Measurements from ENCODE around the gene CAMK4. TPM values are rescaled to one million over a fixed set of nuclear protein-coding genes. Genes with fewer than 3 reads are reported as not detected.

Gene CAMK4
- total and polyA plus RNA-seq, 9 of the 15 experiments (the other 6 are each of a cell fraction or from before 2014, with no cell fraction given): 0.35 TPM; not detected in 8

GRCh38 chr5:111310711-111311620 is 86.8 kb downstream of the CAMK4 start:
- no TSS peak for BruUV-seq (replicated peaks)
- TF ChIP-seq NFE2 (IDR thresholded peaks at IDR 0.05; ENCODE audit: low read depth): no peak
- TF ChIP-seq RAD21 (CRISPR knock-in tag; conservative IDR thresholded peaks at IDR 0.05 in 1 of 2, IDR thresholded peaks at IDR 0.05 in 1 of 2): no peak
- no peak for TF ChIP-seq CBX5 (IDR thresholded peaks at IDR 0.05; ENCODE audit: borderline replicate concordance, low read depth)
- no peak for TF ChIP-seq ZKSCAN3 (CRISPR knock-in tag; IDR thresholded peaks at IDR 0.05)
- TF ChIP-seq ZNF175 (CRISPR knock-in tag; IDR thresholded peaks at IDR 0.05; ENCODE audit: low read depth): no peak
- no peak for TF ChIP-seq ELF2 (CRISPR knock-in tag; IDR thresholded peaks at IDR 0.05)
- TF ChIP-seq ZNF695 (CRISPR knock-in tag; IDR thresholded peaks at IDR 0.05): no peak
- no peak for TF ChIP-seq SMARCA4 (IDR thresholded peaks at IDR 0.05)
- no peak for TF ChIP-seq ZNF23 (CRISPR knock-in tag; IDR thresholded peaks at IDR 0.05)
- TF ChIP-seq CTCF (IDR thresholded peaks at IDR 0.05 in 2 of 3, conservative IDR thresholded peaks at IDR 0.05 in 1 of 3; ENCODE audit: insufficient read depth in 2 of 3, low read depth in 1 of 3, low read length in 3 of 3): no peak
- no peak for TF ChIP-seq SNIP1 (IDR thresholded peaks at IDR 0.05; ENCODE audit: low read depth)
- no peak for TF ChIP-seq U2AF1 (optimal IDR thresholded peaks at IDR 0.05; ENCODE audit: low read depth, low read length)
- TF ChIP-seq NFRKB (IDR thresholded peaks at IDR 0.05; ENCODE audit: low read depth): no peak
- TF ChIP-seq ZNF324 (CRISPR knock-in tag; IDR thresholded peaks at IDR 0.05): no peak
- no peak for TF ChIP-seq PHB (CRISPR knock-in tag; IDR thresholded peaks at IDR 0.05)
- TF ChIP-seq KLF6 (CRISPR knock-in tag; IDR thresholded peaks at IDR 0.05; ENCODE audit: borderline replicate concordance): no peak
- TF ChIP-seq, protein P1, sequence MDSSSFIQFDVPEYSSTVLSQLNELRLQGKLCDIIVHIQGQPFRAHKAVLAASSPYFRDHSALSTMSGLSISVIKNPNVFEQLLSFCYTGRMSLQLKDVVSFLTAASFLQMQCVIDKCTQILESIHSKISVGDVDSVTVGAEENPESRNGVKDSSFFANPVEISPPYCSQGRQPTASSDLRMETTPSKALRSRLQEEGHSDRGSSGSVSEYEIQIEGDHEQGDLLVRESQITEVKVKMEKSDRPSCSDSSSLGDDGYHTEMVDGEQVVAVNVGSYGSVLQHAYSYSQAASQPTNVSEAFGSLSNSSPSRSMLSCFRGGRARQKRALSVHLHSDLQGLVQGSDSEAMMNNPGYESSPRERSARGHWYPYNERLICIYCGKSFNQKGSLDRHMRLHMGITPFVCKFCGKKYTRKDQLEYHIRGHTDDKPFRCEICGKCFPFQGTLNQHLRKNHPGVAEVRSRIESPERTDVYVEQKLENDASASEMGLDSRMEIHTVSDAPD (CRISPR knock-in tag; IDR thresholded peaks at IDR 0.05): no peak
- no peak for TF ChIP-seq ATF1 (CRISPR knock-in tag; IDR thresholded peaks at IDR 0.05)
- no peak for TF ChIP-seq ATF1 (tag; IDR thresholded peaks at IDR 0.05)
- Histone ChIP-seq H2AFZ (ENCODE audit: low read depth, low read length) (no peak overlapping the region), H3K9me3 (replicated peaks; ENCODE audit: control insufficient read depth, insufficient read depth, low read depth, low read length) (0 out of 2 replicates have a peak, but pooled peaks cover 3% of the 10 kb centered on the region), H3K79me2 (ENCODE audit: control insufficient read depth, insufficient read depth, low read length) (no peaks in the 10 kb centered on the region), H3K27me3 (ENCODE audit: control insufficient read depth in 2 of 2, insufficient read depth in 2 of 2, low read length in 2 of 2) (no peaks in the 10 kb centered on the region), H3K9ac (ENCODE audit: insufficient read depth in 1 of 2, low read depth in 2 of 2, low read length in 2 of 2) (no peak overlapping the region), H3K9me1 (ENCODE audit: control insufficient read depth, insufficient read depth, low read length) (no peaks in the 10 kb centered on the region), H3K36me3 (ENCODE audit: control insufficient read depth, insufficient read depth, low read length) (no peaks in the 10 kb centered on the region), H3K27ac (ENCODE audit: extremely low read depth, low read depth, low read length) (no peak overlapping the region), H3K4me3 (no peak overlapping the region), H4K20me1 (replicated peaks; ENCODE audit: control insufficient read depth, insufficient read depth, low read length) (no peaks in the 10 kb centered on the region), H3K4me1 (replicated peaks in 1 of 2; ENCODE audit: control insufficient read depth in 2 of 2, insufficient read depth in 2 of 2, low read length in 2 of 2) (no peaks in the 10 kb centered on the region), H3K4me2 (ENCODE audit: insufficient read depth, low read length) (no peak overlapping the region)
- no peak for DNase-seq (ENCODE audit: extremely low read depth in 1 of 4, low spot score in 3 of 4)
- intact Hi-C loops (cut with micrococcal nuclease) (no loop called here), in situ Hi-C loops (cut with MboI) (no loop called here)
- 0% methylated on average over 6 of the region's 6 CpGs for WGBS (ENCODE audit: insufficient coverage, low coverage, missing lambda C conversion rate)
- ChIA-PET CTCF (ENCODE audit: low intra/inter-chr PET ratio) (no interaction called here), POLR2A (no interaction called here)
- FAIRE-seq: no peak
- ATAC-seq: no peak
